ENCODE results near the gene STKLD1.
"Not testable (repeated sequence)": the region's sequence is repeated elsewhere in the genome, so short reads cannot be mapped to it uniquely, and the experiment has no call there.

STKLD1 gene

GRCh38 chr9:133445293-133445969 is 69.3 kb downstream of the STKLD1 start:
- no peak for TF ChIP-seq CTCF (IDR thresholded peaks at IDR 0.05; ENCODE audit: low read depth, low read length)
- H3K4me3 ChIP-seq (ENCODE audit: low read depth, low read length), result no peak overlapping the region
- H3K27me3 ChIP-seq (ENCODE audit: insufficient read depth, low read depth, severe bottlenecking), result no peaks in the 10 kb centered on the region
- no peak for DNase-seq
- no peak overlapping the region for H3K27ac ChIP-seq
- H3K9me3 ChIP-seq (ENCODE audit: severe bottlenecking), result no peaks in the 10 kb centered on the region
- no peaks in the 10 kb centered on the region for H3K36me3 ChIP-seq

- no peak overlapping the region for H3K4me3 ChIP-seq (ENCODE audit: low read depth, low read length)
- H3K36me3 ChIP-seq, result no peaks in the 10 kb centered on the region
- no peak for TF ChIP-seq CTCF (IDR thresholded peaks at IDR 0.05; ENCODE audit: low read depth, low read length)
- DNase-seq, result no peak
- H3K27me3 ChIP-seq (ENCODE audit: insufficient read depth, low read depth, severe bottlenecking), result no peaks in the 10 kb centered on the region
- no peaks in the 10 kb centered on the region for H3K9me3 ChIP-seq (ENCODE audit: severe bottlenecking)
- no peak overlapping the region for H3K27ac ChIP-seq
These were observed 72.4 kb downstream of the STKLD1 start for GRCh38 chr9:133448487-133448972.

GRCh38 chr9:133449760-133450159 is 73.6 kb downstream of the STKLD1 start:
- Histone ChIP-seq H3K27me3 (ENCODE audit: insufficient read depth, low read depth, severe bottlenecking) (no peaks in the 10 kb centered on the region), H3K36me3 (no peaks in the 10 kb centered on the region), H3K9me3 (ENCODE audit: severe bottlenecking) (no peaks in the 10 kb centered on the region), H3K4me3 (ENCODE audit: low read depth, low read length) (no peak overlapping the region), H3K27ac (no peak overlapping the region)
- TF ChIP-seq CTCF (IDR thresholded peaks at IDR 0.05; ENCODE audit: low read depth, low read length), result no peak
- no peak for DNase-seq

- not testable (repeated sequence) for H3K4me3 ChIP-seq (ENCODE audit: low read depth, low read length); H3K27ac ChIP-seq; H3K27me3 ChIP-seq (ENCODE audit: insufficient read depth, low read depth, severe bottlenecking); H3K36me3 ChIP-seq; H3K9me3 ChIP-seq (ENCODE audit: severe bottlenecking); DNase-seq
These were observed 75.7 kb downstream of the STKLD1 start for GRCh38 chr9:133451865-133452264.

- Histone ChIP-seq H3K4me3 (ENCODE audit: low read depth, low read length) (no peak overlapping the region), H3K27ac (no peak overlapping the region), H3K9me3 (ENCODE audit: severe bottlenecking) (no peaks in the 10 kb centered on the region), H3K27me3 (ENCODE audit: insufficient read depth, low read depth, severe bottlenecking) (no peaks in the 10 kb centered on the region), H3K36me3 (no peaks in the 10 kb centered on the region)
- no peak for DNase-seq
- TF ChIP-seq CTCF (IDR thresholded peaks at IDR 0.05; ENCODE audit: low read depth, low read length), result no peak
These were observed 76.4 kb downstream of the STKLD1 start for GRCh38 chr9:133452562-133452961.

- no peak for TF ChIP-seq CTCF (IDR thresholded peaks at IDR 0.05; ENCODE audit: low read depth, low read length)
- Histone ChIP-seq H3K27ac (no peak overlapping the region), H3K36me3 (no peaks in the 10 kb centered on the region), H3K4me3 (ENCODE audit: low read depth, low read length) (no peak overlapping the region), H3K27me3 (ENCODE audit: insufficient read depth, low read depth, severe bottlenecking) (no peaks in the 10 kb centered on the region), H3K9me3 (ENCODE audit: severe bottlenecking) (no peaks in the 10 kb centered on the region)
- no peak for DNase-seq
These were observed 77.5 kb downstream of the STKLD1 start for GRCh38 chr9:133453651-133454050.

Measured in WERI-Rb-1 (cell line).